ENCODE measurements around the gene PTPN3.

The PTPN3 gene

GRCh38 chr9:109419531-109419930 lies 78.6 kb downstream of the PTPN3 start:
- DNase-seq: no peak

- no peak for DNase-seq
Measured at GRCh38 chr9:109418827-109419226, 79.3 kb downstream of the PTPN3 start.

- DNase-seq: no peak
Measured at GRCh38 chr9:109417585-109418544, 80.2 kb downstream of the PTPN3 start.

- DNase-seq: no peak
Measured at GRCh38 chr9:109417054-109417453, 81.1 kb downstream of the PTPN3 start.

GRCh38 chr9:109416135-109416706 lies 81.9 kb downstream of the PTPN3 start:
- no peak for DNase-seq

- DNase-seq: no peak
Measured at GRCh38 chr9:109414125-109414785, 83.9 kb downstream of the PTPN3 start.

- peak; percentile 64 for DNase-seq
Measured at GRCh38 chr9:109411798-109412352, 86.2 kb downstream of the PTPN3 start.

- no peak for DNase-seq
Measured at GRCh38 chr9:109411069-109411761, 86.9 kb downstream of the PTPN3 start.

GRCh38 chr9:109409773-109410397 lies 88.2 kb downstream of the PTPN3 start:
- peak; percentile 20 for DNase-seq

- no peak for DNase-seq
Measured at GRCh38 chr9:109408759-109409462, 89.2 kb downstream of the PTPN3 start.

- no peak for DNase-seq
Measured at GRCh38 chr9:109403766-109404320, 94.3 kb downstream of the PTPN3 start.

- no peak for DNase-seq
Measured at GRCh38 chr9:109403116-109403515, 95.0 kb downstream of the PTPN3 start.

- no peak for DNase-seq
Measured at GRCh38 chr9:109401990-109402318, 96.2 kb downstream of the PTPN3 start.

- DNase-seq: peak; percentile 69
Measured at GRCh38 chr9:109401169-109401989, 96.7 kb downstream of the PTPN3 start.

- DNase-seq: no peak
Measured at GRCh38 chr9:109399258-109399767, 98.8 kb downstream of the PTPN3 start.

- no peak for DNase-seq
Measured at GRCh38 chr9:109391176-109391575, 106.9 kb downstream of the PTPN3 start.

GRCh38 chr9:109387856-109388255 lies 110.3 kb downstream of the PTPN3 start:
- no peak for DNase-seq

- DNase-seq: no peak
Measured at GRCh38 chr9:109387206-109387605, 110.9 kb downstream of the PTPN3 start.

GRCh38 chr9:109385499-109385898 lies 112.6 kb downstream of the PTPN3 start:
- DNase-seq: no peak

GRCh38 chr9:109383947-109384346 lies 114.2 kb downstream of the PTPN3 start:
- no peak for DNase-seq

Data from hematopoietic multipotent progenitor cell treated with erythropoietin and hydrocortisone succinate and interleukin-3 and kit ligand, for 4 days (in vitro differentiated cells).